Sigmoid colon (tissue), 7 donors: Measurements from ENCODE around the gene ZFP91. TPM values are rescaled to one million over a fixed set of nuclear protein-coding genes. Genes with fewer than 3 reads are reported as not detected.

Experiments used
- DNase-seq: peaks from one replicate; pipeline ENCODE4 v3.0.0-alpha.2; 2019
- H3K27ac ChIP-seq, 4 donors: fragments of 200-600 bp; sonication (generic); one replicate each; pipeline ENCODE4 v1.5.1; 2016 to 2019; ENCODE audit warnings: mild to moderate bottlenecking in 1 of 4
- H3K27me3 ChIP-seq, 3 donors: fragments of 200-600 bp; sonication (generic); one replicate each; pipeline ENCODE4 v1.5.1; 2019; ENCODE audit warnings: mild to moderate bottlenecking in 1 of 3
- H3K36me3 ChIP-seq, 4 donors: fragments of 200-600 bp; sonication (generic); one replicate each; pipeline ENCODE4 v1.5.1; 2016 to 2019
- H3K4me1 ChIP-seq, 4 donors: fragments of 200-600 bp; sonication (generic); one replicate each; pipeline ENCODE4 v1.5.1; 2017 to 2019
- H3K4me3 ChIP-seq, 4 donors: fragments of 200-600 bp; sonication (generic); one replicate each; pipeline ENCODE4 v1.5.1; 2017 to 2019; ENCODE audit warnings: mild to moderate bottlenecking in 2 of 4, moderate library complexity in 1 of 4
- H3K9me3 ChIP-seq, 4 donors: fragments of 200-600 bp in 3 of 4; sonication (generic) in 3 of 4; one replicate each; pipeline versions ENCODE4 v1.5.1 to v1.6.1; 2013 to 2019
- CTCF ChIP-seq, 4 experiments: fragments of 450-650 bp in 3 of 4; fragments of 200-600 bp in 1 of 4; IDR thresholded peaks; one replicate each; pipeline ENCODE4 v1.5.1; 2016 to 2019; ENCODE audit warnings: antibody characterized with exemption in 4 of 4, mild to moderate bottlenecking in 3 of 4, moderate library complexity in 2 of 4
- EP300 ChIP-seq, 4 donors: sonication (generic); formaldehyde crosslinking; IDR thresholded peaks; one replicate each; pipeline ENCODE4 v1.6.1; 2017; ENCODE audit warnings: antibody characterized with exemption in 4 of 4
- POLR2A ChIP-seq, 2 donors: fragments of 450-650 bp; IDR thresholded peaks; one replicate each; pipeline ENCODE4 v1.6.1; 2016; ENCODE audit warnings: antibody characterized with exemption in 2 of 2, mild to moderate bottlenecking in 2 of 2, moderate library complexity in 2 of 2
- POLR2AphosphoS5 ChIP-seq, 4 donors: sonication (generic); formaldehyde crosslinking; IDR thresholded peaks; one replicate each; pipeline ENCODE4 v1.6.1; 2017; ENCODE audit warnings: antibody characterized with exemption in 4 of 4
- WGBS, 2 donors: extraction: QIAGEN DNeasy Blood & Tissue Kit; methylation state at CpG; one replicate each; pipeline ENCODE4 v1.1.7; 2013; 5-methylcytosine and 5-hydroxymethylcytosine counted together
- intact Hi-C: fragments of 100-400 bp; cut with DNase I; formaldehyde crosslinking; loops from one replicate; pipeline ENCODE4 v1.15.1; 2023
- polyA plus RNA-seq, 3 donors: library from polyadenylated mRNA; stranded (reverse); fragments of 200-250 nt; gene quantifications; one replicate each; pipeline ENCODE4 v1.2.3, GENCODE V29; 2013
- total RNA-seq, 4 donors: library from RNA; depleted of rRNA; stranded (reverse); fragments of >200 nt; gene quantifications; one replicate each; pipeline ENCODE4 v1.1.0, GENCODE V29; 2016
- donor health status: healthy with polysubstance abuse.
- donor health status: Bipolar disorder and iron deficiency.
- donor health status: healthy.

ZFP91 gene
- total and polyA plus RNA-seq, 7 donors = 31.6 to 77.4 (median 68.4) TPM

- intact Hi-C loops = no loop called here
- TF ChIP-seq CTCF (IDR thresholded peaks at IDR 0.05) (no peak), POLR2A (IDR thresholded peaks at IDR 0.05) (no peak), POLR2AphosphoS5 (IDR thresholded peaks at IDR 0.05) (no peak), EP300 (IDR thresholded peaks at IDR 0.05) (no peak)
- WGBS, 2 donors = 81 to 91% methylated on average over 3 of the region's 3 CpGs
Measured at GRCh38 chr11:58591659-58592058, 12.8 kb downstream of the ZFP91 start.

GRCh38 chr11:58592760-58593472 lies 14.1 kb downstream of the ZFP91 start:
- no peak overlapping the region for H3K27ac ChIP-seq
- H3K4me1 ChIP-seq = peaks cover 0 to 22% (median 14%) of the 10 kb centered on the region in 4 donors
- TF ChIP-seq POLR2A (IDR thresholded peaks at IDR 0.05) (no peak), POLR2AphosphoS5 (IDR thresholded peaks at IDR 0.05) (no peak), CTCF (IDR thresholded peaks at IDR 0.05) (no peak), EP300 (IDR thresholded peaks at IDR 0.05) (no peak)
- DNase-seq = no peak
- H3K36me3 ChIP-seq = no peaks in the 10 kb centered on the region
- H3K9me3 ChIP-seq = no peaks in the 10 kb centered on the region
- H3K4me3 ChIP-seq = no peak overlapping the region
- intact Hi-C loops = no loop called here
- no peaks in the 10 kb centered on the region for H3K27me3 ChIP-seq
- WGBS, 2 donors = 20 to 73% methylated on average over 5 of the region's 5 CpGs

More at GRCh38 chr11:58591659-58592058, 12.8 kb downstream of the ZFP91 start:
- no peaks in the 10 kb centered on the region for H3K27me3 ChIP-seq
- no peak for DNase-seq
- H3K36me3 ChIP-seq = peaks cover 0 to 10% (median 0%) of the 10 kb centered on the region in 4 donors
- H3K4me3 ChIP-seq = no peak overlapping the region
- no peak overlapping the region for H3K27ac ChIP-seq
- no peaks in the 10 kb centered on the region for H3K9me3 ChIP-seq
- peaks cover 0 to 15% (median 11%) of the 10 kb centered on the region in 4 donors for H3K4me1 ChIP-seq

- H3K4me1 ChIP-seq = peaks cover 0 to 28% (median 19%) of the 10 kb centered on the region in 4 donors
- no peak overlapping the region for H3K27ac ChIP-seq
- intact Hi-C loops = no loop called here
- 17 to 65% methylated on average over 4 of the region's 4 CpGs for WGBS, 2 donors
- DNase-seq = no peak
- no peaks in the 10 kb centered on the region for H3K36me3 ChIP-seq
- H3K27me3 ChIP-seq = no peaks in the 10 kb centered on the region
- H3K9me3 ChIP-seq = no peaks in the 10 kb centered on the region
- TF ChIP-seq EP300 (IDR thresholded peaks at IDR 0.05) (no peak), CTCF (IDR thresholded peaks at IDR 0.05) (no peak), POLR2A (IDR thresholded peaks at IDR 0.05) (no peak), POLR2AphosphoS5 (IDR thresholded peaks at IDR 0.05) (no peak)
- no peak overlapping the region for H3K4me3 ChIP-seq
Measured at GRCh38 chr11:58594826-58595225, 16.0 kb downstream of the ZFP91 start.

- H3K36me3 ChIP-seq = no peaks in the 10 kb centered on the region
- no peak for TF ChIP-seq CTCF (IDR thresholded peaks at IDR 0.05)
- no peak for TF ChIP-seq POLR2AphosphoS5 (IDR thresholded peaks at IDR 0.05)
- no peak for TF ChIP-seq POLR2A (IDR thresholded peaks at IDR 0.05)
- no peak for TF ChIP-seq EP300 (IDR thresholded peaks at IDR 0.05)
- WGBS, 2 donors = 48 to 80% methylated on average over 3 of the region's 3 CpGs
- H3K27ac ChIP-seq = no peak overlapping the region
- H3K27me3 ChIP-seq = no peaks in the 10 kb centered on the region
- peaks cover 0 to 42% (median 26%) of the 10 kb centered on the region in 4 donors for H3K4me1 ChIP-seq
- intact Hi-C loops = no loop called here
- H3K4me3 ChIP-seq = no peak overlapping the region
- DNase-seq = no peak
- H3K9me3 ChIP-seq = no peaks in the 10 kb centered on the region
Measured at GRCh38 chr11:58596621-58597020, 17.8 kb downstream of the ZFP91 start.
